HEK293 (cell line): ENCODE results near the gene FAH.
A peak's percentile ranks its signal among the peaks of the same experiment; 100 is the strongest.

Source experiments
- CTCF ChIA-PET: fragments of 350-600 bp; formaldehyde crosslinking; extraction: SDS; loops from one replicate; lab custom pipeline; 2021; ENCODE audit warnings: antibody characterized with exemption; lab: Yijun Ruan, JAX
- POLR2A ChIA-PET: fragments of 300-600 bp; formaldehyde crosslinking; extraction: SDS; loops from one replicate; lab custom pipeline; 2020; ENCODE audit warnings: antibody characterized with exemption, inconsistent platforms; lab: Yijun Ruan, JAX
- H3K27ac ChIP-seq: fragments of 200-500 bp; sonication (Bioruptor generic); 2 replicates; pipeline ENCODE4 v1.5.1; 2014; ENCODE audit warnings: low read depth, low read length, control low read depth, inconsistent platforms; ENCODE audit errors: extremely low read depth
- H3K36me3 ChIP-seq, 2 experiments: fragments of 200-500 bp in 1 of 2; sonication (Bioruptor generic) in 1 of 2; 1 replicate in 1 of 2; 2 replicates in 1 of 2; pipeline ENCODE4 v1.5.1; 2014 to 2017; ENCODE audit warnings: inconsistent platforms in 2 of 2, low read length in 2 of 2; ENCODE audit not compliant: control insufficient read depth in 2 of 2, insufficient read depth in 1 of 2
- H3K4me1 ChIP-seq: fragments of 200-500 bp; sonication (Bioruptor generic); 2 replicates; pipeline ENCODE4 v1.5.1; 2014; ENCODE audit warnings: mild to moderate bottlenecking, low read length, inconsistent platforms; ENCODE audit not compliant: control insufficient read depth, insufficient read depth
- H3K4me3 ChIP-seq: 2 replicates; pipeline ENCODE4 v1.5.1; 2011; ENCODE audit warnings: low read depth, mild to moderate bottlenecking, control low read depth, low read length, moderate library complexity
- H3K9me3 ChIP-seq: fragments of 200-500 bp; sonication (Bioruptor generic); 2 replicates; pipeline ENCODE4 v1.5.1; 2014; ENCODE audit warnings: low read depth, low read length, inconsistent platforms; ENCODE audit not compliant: control insufficient read depth, insufficient read depth
- GLI4 ChIP-seq: fragments of 450-650 bp; formaldehyde crosslinking; IDR thresholded peaks from 2 replicates; pipeline ENCODE4 v1.5.1; 2016; ENCODE audit warnings: missing biosample characterization, missing genetic modification characterization
- HOXA7 ChIP-seq: sonication (generic); formaldehyde crosslinking; IDR thresholded peaks from 2 replicates; pipeline ENCODE4 v1.8.1; 2022; ENCODE audit warnings: missing genetic modification reagents, borderline replicate concordance
- KLF16 ChIP-seq: fragments of 450-650 bp; formaldehyde crosslinking; IDR thresholded peaks from 2 replicates; pipeline ENCODE4 v1.5.1; 2017; ENCODE audit warnings: missing biosample characterization, missing genetic modification characterization
- KLF7 ChIP-seq: fragments of 450-650 bp; formaldehyde crosslinking; IDR thresholded peaks from 2 replicates; pipeline ENCODE4 v1.5.1; 2016; ENCODE audit warnings: missing biosample characterization, missing genetic modification characterization, borderline replicate concordance
- PRDM1 ChIP-seq: fragments of 450-650 bp; formaldehyde crosslinking; IDR thresholded peaks from 2 replicates; pipeline ENCODE4; 2016; ENCODE audit warnings: missing biosample characterization, missing genetic modification characterization
- ZNF132 ChIP-seq: fragments of 450-650 bp; formaldehyde crosslinking; IDR thresholded peaks from 2 replicates; pipeline ENCODE4 v1.5.1; 2017; ENCODE audit warnings: missing biosample characterization, missing genetic modification characterization, borderline replicate concordance
- ZNF138 ChIP-seq: fragments of 450-650 bp; formaldehyde crosslinking; IDR thresholded peaks from 2 replicates; pipeline ENCODE4 v1.5.1; 2016; ENCODE audit warnings: missing biosample characterization, missing genetic modification characterization, borderline replicate concordance
- ZNF174 ChIP-seq: fragments of 450-650 bp; formaldehyde crosslinking; IDR thresholded peaks from 2 replicates; pipeline ENCODE4 v1.5.0; 2017; ENCODE audit warnings: missing biosample characterization, mild to moderate bottlenecking, missing genetic modification characterization
- ZNF274 ChIP-seq, 2 experiments: fragments of 200-500 bp in 1 of 2; fragments of 450-650 bp in 1 of 2; sonication (Bioruptor generic) in 1 of 2; formaldehyde crosslinking in 1 of 2; IDR thresholded peaks; 2 replicates each; pipeline versions ENCODE4 v1.5.1 to v1.6.1; 2014 to 2016; ENCODE audit warnings: borderline replicate concordance in 1 of 2, inconsistent platforms in 1 of 2, low read length in 1 of 2, missing biosample characterization in 1 of 2, missing genetic modification characterization in 1 of 2
- ZNF366 ChIP-seq: fragments of 450-650 bp; formaldehyde crosslinking; conservative IDR thresholded peaks from 2 replicates; pipeline ENCODE4 v1.5.1; 2016; ENCODE audit warnings: missing biosample characterization, missing genetic modification characterization
- ZNF571 ChIP-seq: fragments of 450-650 bp; formaldehyde crosslinking; IDR thresholded peaks from 2 replicates; pipeline ENCODE4 v1.5.0; 2017; ENCODE audit warnings: missing biosample characterization, missing genetic modification characterization
- ZNF621 ChIP-seq: fragments of 450-650 bp; formaldehyde crosslinking; IDR thresholded peaks from 2 replicates; pipeline ENCODE4 v1.5.1; 2017; ENCODE audit warnings: missing biosample characterization, missing genetic modification characterization
- ZNF624 ChIP-seq: fragments of 450-650 bp; formaldehyde crosslinking; IDR thresholded peaks from 2 replicates; pipeline ENCODE4 v1.5.1; 2017; ENCODE audit warnings: missing biosample characterization, missing genetic modification characterization
- ZNF629 ChIP-seq: fragments of 450-650 bp; formaldehyde crosslinking; IDR thresholded peaks from 2 replicates; pipeline ENCODE4 v1.5.1; 2017; ENCODE audit warnings: missing biosample characterization, missing genetic modification characterization
- ZNF707 ChIP-seq: fragments of 450-650 bp; formaldehyde crosslinking; IDR thresholded peaks from 2 replicates; pipeline ENCODE4 v1.5.1; 2016; ENCODE audit warnings: missing biosample characterization, missing genetic modification characterization
- ZNF747 ChIP-seq: fragments of 450-650 bp; formaldehyde crosslinking; IDR thresholded peaks from 2 replicates; pipeline ENCODE4 v1.5.1; 2016; ENCODE audit warnings: missing biosample characterization, missing genetic modification characterization
- ZNF785 ChIP-seq: fragments of 450-650 bp; formaldehyde crosslinking; IDR thresholded peaks from 2 replicates; pipeline ENCODE4 v1.5.1; 2016; ENCODE audit warnings: missing biosample characterization, missing genetic modification characterization
- ZNF843 ChIP-seq: fragments of 450-650 bp; formaldehyde crosslinking; IDR thresholded peaks from 2 replicates; pipeline ENCODE4 v1.5.1; 2016; ENCODE audit warnings: missing biosample characterization, missing genetic modification characterization
- ZSCAN30 ChIP-seq: fragments of 450-650 bp; IDR thresholded peaks from 2 replicates; pipeline ENCODE4 v1.5.1; 2018; ENCODE audit warnings: missing biosample characterization, mild to moderate bottlenecking, missing genetic modification characterization, moderate library complexity
- TF ChIP-seq, protein P1 (sequence below): fragments of 450-650 bp; formaldehyde crosslinking; IDR thresholded peaks from 2 replicates; pipeline ENCODE4 v1.5.1; 2016; ENCODE audit warnings: missing biosample characterization, missing genetic modification characterization
- TF ChIP-seq, protein P2 (sequence below): fragments of 450-650 bp; formaldehyde crosslinking; IDR thresholded peaks from 2 replicates; pipeline ENCODE4 v1.5.1; 2016; ENCODE audit warnings: missing biosample characterization, missing genetic modification characterization, borderline replicate concordance
- TF ChIP-seq, protein P3 (sequence below): fragments of 450-650 bp; formaldehyde crosslinking; IDR thresholded peaks from 2 replicates; pipeline ENCODE4 v1.5.1; 2016; ENCODE audit warnings: missing biosample characterization, missing genetic modification characterization
- TF ChIP-seq, protein P4 (sequence below): fragments of 450-650 bp; formaldehyde crosslinking; IDR thresholded peaks from 2 replicates; pipeline ENCODE4; 2016; ENCODE audit warnings: missing biosample characterization, missing genetic modification characterization
- TF ChIP-seq, protein P5 (sequence below): fragments of 450-650 bp; IDR thresholded peaks from 2 replicates; pipeline ENCODE4 v1.5.1; 2018; ENCODE audit warnings: missing biosample characterization, missing genetic modification characterization

The FAH gene

DNA sequence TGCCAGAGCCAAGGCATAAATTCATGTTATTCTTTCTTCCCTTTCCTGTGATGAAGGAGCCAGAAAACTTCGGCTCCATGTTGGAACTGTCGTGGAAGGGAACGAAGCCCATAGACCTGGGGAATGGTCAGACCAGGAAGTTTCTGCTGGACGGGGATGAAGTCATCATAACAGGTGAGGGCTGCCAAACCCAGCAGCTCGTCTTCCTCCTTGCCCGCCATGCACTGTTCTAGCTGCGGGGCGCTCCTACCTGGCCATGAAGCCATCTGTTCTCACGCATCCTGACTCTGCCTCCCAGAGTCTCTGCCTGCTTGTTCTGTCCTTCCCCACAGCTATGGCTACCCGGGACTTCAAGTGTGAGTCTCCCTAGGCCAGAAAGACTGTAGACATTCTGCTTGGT is 28.2 kb downstream of the FAH start:
- Histone ChIP-seq H3K4me3 (no peak overlapping the region), H3K36me3 (peaks cover 0 to 63% of the 10 kb centered on the region in 2 experiments; a peak in 1 of 3 replicates), H3K9me3 (no peaks in the 10 kb centered on the region), H3K4me1 (no peaks in the 10 kb centered on the region), H3K27ac (no peak overlapping the region)
- POLR2A ChIA-PET = no interaction called here
- CTCF ChIA-PET = interaction anchor here (1.7 to 1.9 kb wide), 2 partner anchors 8 to 328 kb away, joined by 4 to 7 read pairs; no protein-coding TSS in a partner anchor
- TF ChIP-seq ZNF707 = no peak
- no peak for TF ChIP-seq KLF16 (tag by site-specific recombination)
- no peak for TF ChIP-seq ZNF366 (tag by site-specific recombination)
- TF ChIP-seq ZNF138 = no peak
- TF ChIP-seq, protein P1, sequence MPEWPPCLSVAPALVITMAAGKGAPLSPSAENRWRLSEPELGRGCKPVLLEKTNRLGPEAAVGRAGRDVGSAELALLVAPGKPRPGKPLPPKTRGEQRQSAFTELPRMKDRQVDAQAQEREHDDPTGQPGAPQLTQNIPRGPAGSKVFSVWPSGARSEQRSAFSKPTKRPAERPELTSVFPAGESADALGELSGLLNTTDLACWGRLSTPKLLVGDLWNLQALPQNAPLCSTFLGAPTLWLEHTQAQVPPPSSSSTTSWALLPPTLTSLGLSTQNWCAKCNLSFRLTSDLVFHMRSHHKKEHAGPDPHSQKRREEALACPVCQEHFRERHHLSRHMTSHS (tag by site-specific recombination) = no peak
- TF ChIP-seq ZNF843 (tag by site-specific recombination) = no peak
- TF ChIP-seq ZNF132 = no peak
- no peak for TF ChIP-seq ZNF274 (IDR thresholded peaks at IDR 0.05; ENCODE audit: low read length)
- no peak for TF ChIP-seq ZNF274 (tag by site-specific recombination; IDR thresholded peaks at IDR 0.05; ENCODE audit: borderline replicate concordance)
- no peak for TF ChIP-seq GLI4 (tag by site-specific recombination)
- TF ChIP-seq, protein P2, sequence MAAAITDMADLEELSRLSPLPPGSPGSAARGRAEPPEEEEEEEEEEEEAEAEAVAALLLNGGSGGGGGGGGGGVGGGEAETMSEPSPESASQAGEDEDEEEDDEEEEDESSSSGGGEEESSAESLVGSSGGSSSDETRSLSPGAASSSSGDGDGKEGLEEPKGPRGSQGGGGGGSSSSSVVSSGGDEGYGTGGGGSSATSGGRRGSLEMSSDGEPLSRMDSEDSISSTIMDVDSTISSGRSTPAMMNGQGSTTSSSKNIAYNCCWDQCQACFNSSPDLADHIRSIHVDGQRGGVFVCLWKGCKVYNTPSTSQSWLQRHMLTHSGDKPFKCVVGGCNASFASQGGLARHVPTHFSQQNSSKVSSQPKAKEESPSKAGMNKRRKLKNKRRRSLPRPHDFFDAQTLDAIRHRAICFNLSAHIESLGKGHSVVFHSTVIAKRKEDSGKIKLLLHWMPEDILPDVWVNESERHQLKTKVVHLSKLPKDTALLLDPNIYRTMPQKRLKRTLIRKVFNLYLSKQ (tag by site-specific recombination) = no peak
- no peak for TF ChIP-seq ZNF174
- TF ChIP-seq ZSCAN30 = no peak
- no peak for TF ChIP-seq ZNF629 (tag by site-specific recombination)

DNA sequence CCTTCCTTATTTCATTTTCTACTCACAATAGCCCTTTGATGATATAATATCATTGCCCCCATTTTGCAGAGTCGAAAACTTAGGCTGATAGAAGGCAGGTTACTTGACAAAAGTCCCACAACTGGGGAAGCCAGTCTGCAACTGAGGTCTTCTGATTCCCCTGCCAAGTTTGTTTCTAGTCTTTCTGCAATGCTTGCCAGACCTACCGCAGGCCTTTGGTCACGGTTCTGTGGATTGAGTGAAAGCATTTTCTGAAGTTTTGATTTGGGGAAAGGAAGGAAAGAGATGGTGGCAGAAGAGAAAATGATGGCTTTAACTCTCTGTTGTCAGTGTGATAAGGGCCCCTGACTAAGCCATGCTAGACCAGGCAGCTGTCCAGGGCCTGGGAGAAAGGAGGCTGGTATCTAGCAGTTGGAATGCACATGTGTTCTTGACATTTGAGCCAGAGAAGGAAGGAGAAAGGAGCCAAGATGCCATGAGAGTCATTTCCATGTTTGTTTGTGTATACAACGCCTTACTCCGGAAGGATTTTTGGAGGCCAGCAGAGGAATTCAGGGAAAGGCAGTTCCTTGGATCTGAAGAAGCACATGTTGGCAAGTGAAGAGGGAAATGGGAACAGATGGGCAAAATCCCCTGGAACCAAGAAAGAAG is 29.9 kb downstream of the FAH start:
- Histone ChIP-seq H3K4me1 (no peaks in the 10 kb centered on the region), H3K27ac (no peak overlapping the region), H3K36me3 (peaks cover 0 to 71% of the 10 kb centered on the region in 2 experiments; a peak in 1 of 3 replicates), H3K9me3 (no peaks in the 10 kb centered on the region), H3K4me3 (no peak overlapping the region)
- POLR2A ChIA-PET = no interaction called here
- TF ChIP-seq ZNF621 = no peak
- TF ChIP-seq ZNF571 (tag by site-specific recombination) = no peak
- TF ChIP-seq ZNF624 (tag by site-specific recombination) = no peak
- TF ChIP-seq HOXA7 (CRISPR knock-in tag) = no peak
- TF ChIP-seq PRDM1 (tag by site-specific recombination) = 0 out of 2 replicates have a peak, but pooled peaks have one; percentile 24
- CTCF ChIA-PET = interaction anchor here (1.9 to 2.0 kb wide), 2 partner anchors 10 to 329 kb away, joined by 7 read pairs; no protein-coding TSS in a partner anchor

DNA sequence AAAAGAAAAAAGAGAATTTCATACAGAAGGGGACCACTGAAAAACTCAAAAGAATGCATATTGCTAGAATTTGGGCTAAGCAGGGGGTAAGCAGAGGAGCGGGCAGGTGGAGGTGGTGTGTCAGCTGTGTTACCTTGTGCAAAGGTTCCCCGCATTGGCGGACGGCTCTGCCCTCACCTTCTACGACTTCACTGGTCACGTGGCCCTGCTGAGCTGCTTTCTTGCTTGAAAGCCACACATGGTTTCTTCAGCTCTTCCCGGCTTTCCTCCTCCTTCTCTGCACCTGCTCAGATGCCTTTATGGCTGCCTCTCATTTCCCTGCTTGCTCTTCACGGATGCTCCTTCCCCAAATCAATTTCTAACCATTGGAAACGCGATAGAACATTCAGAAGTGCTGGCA is 30.5 kb downstream of the FAH start:
- POLR2A ChIA-PET = no interaction called here
- no peaks in the 10 kb centered on the region for H3K4me1 ChIP-seq
- H3K4me3 ChIP-seq = no peak overlapping the region
- no peaks in the 10 kb centered on the region for H3K9me3 ChIP-seq
- no peak overlapping the region for H3K27ac ChIP-seq
- CTCF ChIA-PET = interaction anchor here (0.7 to 2.0 kb wide), 4 partner anchors 10 to 873 kb away, joined by 3 to 7 read pairs (median 3); partner anchors contain the start of gene TMED3
- H3K36me3 ChIP-seq = peaks cover 0 to 73% of the 10 kb centered on the region in 2 experiments; a peak in 1 of 3 replicates
- TF ChIP-seq ZNF747 (tag by site-specific recombination) = no peak
- TF ChIP-seq KLF7 (tag by site-specific recombination) = no peak
- TF ChIP-seq, protein P3, sequence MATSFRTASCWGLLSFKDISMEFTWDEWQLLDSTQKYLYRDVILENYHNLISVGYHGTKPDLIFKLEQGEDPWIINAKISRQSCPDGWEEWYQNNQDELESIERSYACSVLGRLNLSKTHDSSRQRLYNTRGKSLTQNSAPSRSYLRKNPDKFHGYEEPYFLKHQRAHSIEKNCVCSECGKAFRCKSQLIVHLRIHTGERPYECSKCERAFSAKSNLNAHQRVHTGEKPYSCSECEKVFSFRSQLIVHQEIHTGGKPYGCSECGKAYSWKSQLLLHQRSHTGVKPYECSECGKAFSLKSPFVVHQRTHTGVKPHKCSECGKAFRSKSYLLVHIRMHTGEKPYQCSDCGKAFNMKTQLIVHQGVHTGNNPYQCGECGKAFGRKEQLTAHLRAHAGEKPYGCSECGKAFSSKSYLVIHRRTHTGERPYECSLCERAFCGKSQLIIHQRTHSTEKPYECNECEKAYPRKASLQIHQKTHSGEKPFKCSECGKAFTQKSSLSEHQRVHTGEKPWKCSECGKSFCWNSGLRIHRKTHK (tag by site-specific recombination) = no peak
- TF ChIP-seq, protein P4, sequence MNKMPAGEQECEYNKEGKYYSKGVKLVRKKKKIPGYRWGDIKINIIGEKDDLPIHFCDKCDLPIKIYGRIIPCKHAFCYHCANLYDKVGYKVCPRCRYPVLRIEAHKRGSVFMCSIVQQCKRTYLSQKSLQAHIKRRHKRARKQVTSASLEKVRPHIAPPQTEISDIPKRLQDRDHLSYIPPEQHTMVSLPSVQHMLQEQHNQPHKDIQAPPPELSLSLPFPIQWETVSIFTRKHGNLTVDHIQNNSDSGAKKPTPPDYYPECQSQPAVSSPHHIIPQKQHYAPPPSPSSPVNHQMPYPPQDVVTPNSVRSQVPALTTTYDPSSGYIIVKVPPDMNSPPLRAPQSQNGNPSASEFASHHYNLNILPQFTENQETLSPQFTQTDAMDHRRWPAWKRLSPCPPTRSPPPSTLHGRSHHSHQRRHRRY (tag by site-specific recombination) = no peak
- TF ChIP-seq, protein P5, sequence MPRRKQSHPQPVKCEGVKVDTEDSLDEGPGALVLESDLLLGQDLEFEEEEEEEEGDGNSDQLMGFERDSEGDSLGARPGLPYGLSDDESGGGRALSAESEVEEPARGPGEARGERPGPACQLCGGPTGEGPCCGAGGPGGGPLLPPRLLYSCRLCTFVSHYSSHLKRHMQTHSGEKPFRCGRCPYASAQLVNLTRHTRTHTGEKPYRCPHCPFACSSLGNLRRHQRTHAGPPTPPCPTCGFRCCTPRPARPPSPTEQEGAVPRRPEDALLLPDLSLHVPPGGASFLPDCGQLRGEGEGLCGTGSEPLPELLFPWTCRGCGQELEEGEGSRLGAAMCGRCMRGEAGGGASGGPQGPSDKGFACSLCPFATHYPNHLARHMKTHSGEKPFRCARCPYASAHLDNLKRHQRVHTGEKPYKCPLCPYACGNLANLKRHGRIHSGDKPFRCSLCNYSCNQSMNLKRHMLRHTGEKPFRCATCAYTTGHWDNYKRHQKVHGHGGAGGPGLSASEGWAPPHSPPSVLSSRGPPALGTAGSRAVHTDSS (tag by site-specific recombination) = no peak
- TF ChIP-seq ZNF785 (tag by site-specific recombination) = no peak
